ENCODE results near the gene PLPPR1. TPM values are rescaled to one million over a fixed set of nuclear protein-coding genes. Genes with fewer than 3 reads are reported as not detected.

Gene PLPPR1
- total and polyA plus RNA-seq, 2 of the 4 experiments (the other 2 are of a cell fraction) = not detected

- no peak for DNase-seq
- H3K4me2 ChIP-seq (ENCODE audit: low read depth, low read length) = no peak overlapping the region
- no peak overlapping the region for H3K23ac ChIP-seq (ENCODE audit: low read depth, low read length)
- no peak overlapping the region for H2BK5ac ChIP-seq (ENCODE audit: low read depth, low read length, poor library complexity, severe bottlenecking)
- intact Hi-C loops (cut with micrococcal nuclease) (no loop called here), in situ Hi-C loops (cut with MboI; ENCODE audit: low sequenced_read_pairs) (no loop called here), dilution Hi-C loops (cut with HindIII; ENCODE audit: low sequenced_read_pairs, unreplicated experiment) (no loop called here)
- H3K9me1 ChIP-seq (ENCODE audit: insufficient read depth, low read length) = no peaks in the 10 kb centered on the region
- no peak overlapping the region for H3K18ac ChIP-seq (ENCODE audit: low read depth, low read length)
- no CpG with 5 or more reads among the region's 1 CpG for WGBS, 2 experiments (ENCODE audit: extremely low coverage in 2 of 2, insufficient read length in 1 of 2)
- H3K9me3 ChIP-seq (ENCODE audit: control insufficient read depth, insufficient read depth, low read length) = peaks cover 2% of the 10 kb centered on the region
- no peak overlapping the region for H3K14ac ChIP-seq (replicated peaks; ENCODE audit: low read depth, low read length)
- H3K4me1 ChIP-seq (ENCODE audit: control insufficient read depth, insufficient read depth, low read length) = no peaks in the 10 kb centered on the region
- H3K4me3 ChIP-seq (ENCODE audit: insufficient read depth, low read depth, low read length) = no peak overlapping the region
- CTCF ChIA-PET = interaction anchor here (0.7 kb wide), 1 partner anchor 63 kb away, joined by 4 read pairs; no protein-coding TSS in a partner anchor
- no peaks in the 10 kb centered on the region for H3K36me3 ChIP-seq (ENCODE audit: control insufficient read depth, insufficient read depth, low read length)
- H2BK120ac ChIP-seq (ENCODE audit: low read depth, low read length) = no peak overlapping the region
- H4K5ac ChIP-seq (ENCODE audit: low read depth, low read length) = no peak overlapping the region
- H2AFZ ChIP-seq (replicated peaks; ENCODE audit: low read length, poor library complexity) = no peak overlapping the region
- H4K91ac ChIP-seq (ENCODE audit: insufficient read depth, low read depth, low read length) = no peak overlapping the region
- no peak overlapping the region for H2BK20ac ChIP-seq (ENCODE audit: low read depth, low read length)
- no peak overlapping the region for H3K4ac ChIP-seq (ENCODE audit: low read depth, low read length)
- H3K56ac ChIP-seq (ENCODE audit: extremely low read depth, insufficient read depth, low read length) = no peak overlapping the region
- H3K9ac ChIP-seq (ENCODE audit: low read depth, low read length) = no peak overlapping the region
- H2AK5ac ChIP-seq (ENCODE audit: low read depth, low read length) = no peak overlapping the region
- no peak for ATAC-seq (ENCODE audit: low read depth)
- no peak overlapping the region for H2AK9ac ChIP-seq (replicated peaks; ENCODE audit: low read depth, low read length, poor library complexity)
- POLR2A ChIA-PET (ENCODE audit: unreplicated experiment) = no interaction called here
- BruUV-seq (replicated peaks) = no TSS peak
- H2BK15ac ChIP-seq (ENCODE audit: low read depth, low read length) = no peak overlapping the region
- no peaks in the 10 kb centered on the region for H3K79me1 ChIP-seq (ENCODE audit: low read depth in 1 of 2, low read length in 2 of 2)
- no peak overlapping the region for H3K27ac ChIP-seq (ENCODE audit: insufficient read depth, low read length)
- H4K8ac ChIP-seq (ENCODE audit: low read depth in 2 of 2, low read length in 2 of 2) = no peak overlapping the region
- H4K20me1 ChIP-seq (ENCODE audit: insufficient read depth, low read length) = no peaks in the 10 kb centered on the region
- H3K27me3 ChIP-seq (ENCODE audit: control insufficient read depth, insufficient read depth, low read length) = no peaks in the 10 kb centered on the region
- no peak for TF ChIP-seq CHD1 (IDR thresholded peaks at IDR 0.05; ENCODE audit: low read depth, low read length)
- TF ChIP-seq FOS (IDR thresholded peaks at IDR 0.05; ENCODE audit: low read depth, low read length) = no peak
- TF ChIP-seq CEBPB (IDR thresholded peaks at IDR 0.05; ENCODE audit: low read depth, low read length) = no peak
- no peak for TF ChIP-seq RAD21 (IDR thresholded peaks at IDR 0.05; ENCODE audit: low read length)
- no peak for TF ChIP-seq RCOR1 (IDR thresholded peaks at IDR 0.05; ENCODE audit: insufficient replicate concordance, low read length)
- TF ChIP-seq NFE2L2 (IDR thresholded peaks at IDR 0.05; ENCODE audit: low read depth, low read length) = no peak
- TF ChIP-seq CTCF (conservative IDR thresholded peaks at IDR 0.05; ENCODE audit: low read depth, low read length) = no peak
- TF ChIP-seq RFX5 (IDR thresholded peaks at IDR 0.05; ENCODE audit: low read depth, low read length) = no peak
Measured at GRCh38 chr9:101068696-101069095, 40.2 kb downstream of the PLPPR1 start.
